Activated CD8-positive, alpha-beta T cell treated with anti-CD3 and anti-CD28 coated beads for 36 hours (primary cell): ENCODE data around the gene DCTN3. TPM values are rescaled to one million over a fixed set of nuclear protein-coding genes. Genes with fewer than 3 reads are reported as not detected.

Experiments
- ATAC-seq: fragments of 200-7000 bp; cut with Tn5 transposase; one replicate; pipeline ENCODE4 v1.10.0; 2021; ENCODE audit warnings: mild to moderate bottlenecking, moderate library complexity
- CTCF ChIA-PET: fragments of 350-600 bp; sonication (Branson Sonifier 250); formaldehyde crosslinking; loops from one replicate; lab custom pipeline; 2021; ENCODE audit warnings: antibody characterized with exemption; lab: Charles Lee
- POLR2A ChIA-PET: fragments of 350-600 bp; sonication (Branson Sonifier 250); formaldehyde crosslinking; loops from one replicate; lab custom pipeline; 2021; ENCODE audit warnings: antibody characterized with exemption; lab: Charles Lee
- DNase-seq: peaks from one replicate; pipeline ENCODE4 v3.0.0-alpha.2; 2020
- H3K27ac Mint-ChIP-seq: one replicate; pipeline ENCODE4 v1.8.0; 2021; ENCODE audit warnings: mild to moderate bottlenecking, mixed read lengths
- H3K27me3 Mint-ChIP-seq: one replicate; pipeline ENCODE4 v1.8.0; 2021; ENCODE audit warnings: mixed read lengths
- H3K36me3 Mint-ChIP-seq: one replicate; pipeline ENCODE4 v1.8.0; 2021; ENCODE audit warnings: low read depth, mixed read lengths
- H3K4me1 Mint-ChIP-seq: one replicate; pipeline ENCODE4 v1.8.0; 2021; ENCODE audit warnings: low read depth, mixed read lengths
- H3K4me3 Mint-ChIP-seq: one replicate; pipeline ENCODE4 v1.8.0; 2021; ENCODE audit warnings: mild to moderate bottlenecking, moderate library complexity, mixed read lengths
- H3K9me3 Mint-ChIP-seq: one replicate; pipeline ENCODE4 v1.8.0; 2021; ENCODE audit warnings: mixed read lengths
- CTCF ChIP-seq: fragments of 200-600 bp; IDR thresholded peaks from one replicate; pipeline ENCODE4 v1.8.0; 2022; ENCODE audit warnings: antibody characterized with exemption, mild to moderate bottlenecking
- intact Hi-C: fragments of 100-400 bp; cut with micrococcal nuclease; formaldehyde crosslinking; loops from one replicate; pipeline ENCODE4 v1.10.0; 2022
- total RNA-seq, 2 experiments: library from RNA; stranded (reverse); gene quantifications; one replicate each; pipeline ENCODE4 v1.2.3, GENCODE V29; 2021

DCTN3 gene
- total RNA-seq, 2 experiments from 2014 or later, result 52.7 to 61.0 TPM

GRCh38 chr9:34610434-34611206, 9.7 kb downstream of the DCTN3 start:
- no peak for TF ChIP-seq CTCF
- Mint-ChIP-seq H3K4me3 (peak overlapping the region; percentile 87), H3K36me3 (peaks cover 17% of the 10 kb centered on the region), H3K27ac (no peak overlapping the region), H3K27me3 (no peaks in the 10 kb centered on the region), H3K9me3 (no peaks in the 10 kb centered on the region), H3K4me1 (peaks cover 20% of the 10 kb centered on the region)
- POLR2A ChIA-PET, result interaction anchor here (1.0 to 2.2 kb wide), 4 partner anchors 10 to 154 kb away, joined by 4 to 35 read pairs (median 4); partner anchors contain the start of genes DCTN3 and SIGMAR1
- DNase-seq (no peak), ATAC-seq (no peak)
- CTCF ChIA-PET, result interaction anchor here (0.6 to 8.3 kb wide), 9 partner anchors 10 to 461 kb away, joined by 3 to 142 read pairs (median 7); partner anchors contain the start of genes DCTN3, GALT, SIGMAR1 and VCP
- intact Hi-C loops, result no loop called here

- no peaks in the 10 kb centered on the region for H3K27me3 Mint-ChIP-seq
- no peak overlapping the region for H3K4me3 Mint-ChIP-seq
- H3K9me3 Mint-ChIP-seq, result no peaks in the 10 kb centered on the region
- CTCF ChIA-PET, result interaction anchor here (1.0 to 5.4 kb wide), 7 partner anchors 16 to 203 kb away, joined by 3 to 38 read pairs (median 4); no protein-coding TSS in a partner anchor
- TF ChIP-seq CTCF, result no peak
- ATAC-seq (no peak), DNase-seq (no peak)
- intact Hi-C loops, result no loop called here
- H3K27ac Mint-ChIP-seq, result no peak overlapping the region
- H3K4me1 Mint-ChIP-seq, result peaks cover 12% of the 10 kb centered on the region
- POLR2A ChIA-PET, result no interaction called here
- peaks cover 17% of the 10 kb centered on the region for H3K36me3 Mint-ChIP-seq
Observed at GRCh38 chr9:34607331-34607730, 13.0 kb downstream of the DCTN3 start.

- intact Hi-C loops, result no loop called here
- H3K27ac Mint-ChIP-seq, result no peak overlapping the region
- no peaks in the 10 kb centered on the region for H3K27me3 Mint-ChIP-seq
- no peak overlapping the region for H3K4me3 Mint-ChIP-seq
- ChIA-PET POLR2A (no interaction called here), CTCF (interaction anchor here (1.0 to 5.4 kb wide), 7 partner anchors 15 to 203 kb away, joined by 3 to 38 read pairs (median 4); no protein-coding TSS in a partner anchor)
- H3K9me3 Mint-ChIP-seq, result no peaks in the 10 kb centered on the region
- DNase-seq (no peak), ATAC-seq (no peak)
- H3K36me3 Mint-ChIP-seq, result peaks cover 17% of the 10 kb centered on the region
- no peak for TF ChIP-seq CTCF
- H3K4me1 Mint-ChIP-seq, result peaks cover 9% of the 10 kb centered on the region
Observed at GRCh38 chr9:34606905-34607304, 13.4 kb downstream of the DCTN3 start.

GRCh38 chr9:34606190-34606589, 14.1 kb downstream of the DCTN3 start:
- intact Hi-C loops, result no loop called here
- DNase-seq, result no peak
- POLR2A ChIA-PET, result no interaction called here

More at GRCh38 chr9:34606190-34606589, 14.1 kb downstream of the DCTN3 start:
- TF ChIP-seq CTCF, result no peak
- Mint-ChIP-seq H3K36me3 (peaks cover 12% of the 10 kb centered on the region), H3K27me3 (no peaks in the 10 kb centered on the region), H3K4me1 (peaks cover 6% of the 10 kb centered on the region), H3K4me3 (no peak overlapping the region), H3K27ac (no peak overlapping the region), H3K9me3 (no peaks in the 10 kb centered on the region)
- ATAC-seq, result no peak
- CTCF ChIA-PET, result interaction anchor here (1.0 to 5.4 kb wide), 9 partner anchors 11 to 106 kb away, joined by 3 to 43 read pairs (median 5); partner anchors contain the start of gene DCTN3
